ENCODE results near the gene NR6A1.

GRCh38 chr9:124788542-124789217 lies 17.6 kb upstream of the NR6A1 start:
- no peak for TF ChIP-seq RAD21 (conservative IDR thresholded peaks at IDR 0.05)
- no peak for TF ChIP-seq CTCF (IDR thresholded peaks at IDR 0.05; ENCODE audit: poor library complexity, severe bottlenecking)
- no peak for TF ChIP-seq SMC3 (conservative IDR thresholded peaks at IDR 0.05; ENCODE audit: poor library complexity)
- TF ChIP-seq EP300 (conservative IDR thresholded peaks at IDR 0.05; ENCODE audit: poor library complexity, severe bottlenecking) = no peak
- no peak for TF ChIP-seq EZH2 (IDR thresholded peaks at IDR 0.05; ENCODE audit: borderline replicate concordance, insufficient read depth, low read length, poor library complexity, severe bottlenecking)
- no peak for TF ChIP-seq POLR2AphosphoS5 (IDR thresholded peaks at IDR 0.05)
- TF ChIP-seq REST (IDR thresholded peaks at IDR 0.05; ENCODE audit: borderline replicate concordance) = no peak
- TF ChIP-seq TAF1 (IDR thresholded peaks at IDR 0.05; ENCODE audit: low read depth) = no peak
